ENCODE measurements around the gene DPF3.

- TF ChIP-seq POLR2A (IDR thresholded peaks at IDR 0.05; ENCODE audit: low read depth, low read length) (no peak), POLR2AphosphoS5 (IDR thresholded peaks at IDR 0.05; ENCODE audit: low read depth, low read length) (no peak), TAF1 (IDR thresholded peaks at IDR 0.05; ENCODE audit: low read depth, low read length) (no peak), SPI1 (IDR thresholded peaks at IDR 0.05; ENCODE audit: low read depth, low read length) (no peak), PAX5 (IDR thresholded peaks at IDR 0.05; ENCODE audit: insufficient read depth, low read length, severe bottlenecking) (no peak)
Measured at GRCh38 chr14:72783741-72784140, 110.2 kb downstream of the DPF3 start.
